Measurements from ENCODE around the gene NRXN2.

The NRXN2 gene

DNA sequence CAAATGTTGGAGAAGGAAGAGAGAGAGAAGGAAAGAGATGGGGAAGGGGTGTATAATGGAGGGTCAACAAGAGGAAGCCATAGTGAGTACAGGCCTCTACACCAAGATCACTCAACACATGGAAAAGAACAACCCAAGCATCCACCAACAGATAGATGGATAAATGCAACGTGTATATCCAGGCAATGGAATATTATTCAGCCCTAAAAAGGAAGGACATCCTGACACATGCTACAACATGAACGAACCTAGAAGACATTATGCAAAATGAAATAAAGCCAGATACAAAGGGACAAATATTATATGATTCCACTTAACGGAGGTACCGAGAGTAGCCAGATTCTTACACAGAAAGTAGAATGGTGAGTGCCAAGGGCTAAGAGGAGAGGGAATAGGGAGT lies 59.3 kb downstream of the NRXN2 start:
- no peak for DNase-seq (ENCODE audit: low spot score)

DNA sequence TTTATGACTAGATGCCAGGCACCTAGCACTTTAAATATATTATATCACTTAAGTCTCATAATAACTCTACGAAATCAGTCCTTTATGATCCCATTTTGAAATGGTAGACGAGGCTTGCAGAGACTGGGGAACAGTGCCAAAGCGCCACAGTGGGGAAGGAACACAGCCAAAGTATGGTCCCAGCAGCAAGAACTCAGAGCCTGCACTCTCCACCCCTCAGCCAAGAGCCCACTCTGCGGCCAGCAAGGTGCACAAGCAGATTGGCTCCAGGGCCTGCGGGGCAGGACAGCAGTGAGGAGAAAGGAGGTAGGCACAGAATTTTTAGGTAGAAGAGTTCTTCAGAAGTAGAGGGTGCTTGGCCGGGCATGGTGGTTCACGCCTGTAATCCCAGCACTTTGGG lies 61.4 kb downstream of the NRXN2 start:
- TF ChIP-seq, protein P1, sequence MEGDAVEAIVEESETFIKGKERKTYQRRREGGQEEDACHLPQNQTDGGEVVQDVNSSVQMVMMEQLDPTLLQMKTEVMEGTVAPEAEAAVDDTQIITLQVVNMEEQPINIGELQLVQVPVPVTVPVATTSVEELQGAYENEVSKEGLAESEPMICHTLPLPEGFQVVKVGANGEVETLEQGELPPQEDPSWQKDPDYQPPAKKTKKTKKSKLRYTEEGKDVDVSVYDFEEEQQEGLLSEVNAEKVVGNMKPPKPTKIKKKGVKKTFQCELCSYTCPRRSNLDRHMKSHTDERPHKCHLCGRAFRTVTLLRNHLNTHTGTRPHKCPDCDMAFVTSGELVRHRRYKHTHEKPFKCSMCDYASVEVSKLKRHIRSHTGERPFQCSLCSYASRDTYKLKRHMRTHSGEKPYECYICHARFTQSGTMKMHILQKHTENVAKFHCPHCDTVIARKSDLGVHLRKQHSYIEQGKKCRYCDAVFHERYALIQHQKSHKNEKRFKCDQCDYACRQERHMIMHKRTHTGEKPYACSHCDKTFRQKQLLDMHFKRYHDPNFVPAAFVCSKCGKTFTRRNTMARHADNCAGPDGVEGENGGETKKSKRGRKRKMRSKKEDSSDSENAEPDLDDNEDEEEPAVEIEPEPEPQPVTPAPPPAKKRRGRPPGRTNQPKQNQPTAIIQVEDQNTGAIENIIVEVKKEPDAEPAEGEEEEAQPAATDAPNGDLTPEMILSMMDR (IDR thresholded peaks at IDR 0.05; ENCODE audit: extremely low read depth, missing control alignments): no peak
- DNase-seq (ENCODE audit: low spot score): no peak

More for the DNA sequence above, 59.3 kb downstream of the NRXN2 start:
- TF ChIP-seq, protein P1 (IDR thresholded peaks at IDR 0.05; ENCODE audit: extremely low read depth, missing control alignments): no peak

- TF ChIP-seq, protein P1 (IDR thresholded peaks at IDR 0.05; ENCODE audit: extremely low read depth, missing control alignments): no peak
- DNase-seq (ENCODE audit: low spot score): no peak
Observed at GRCh38 chr11:64661146-64661545, 61.9 kb downstream of the NRXN2 start.

DNA sequence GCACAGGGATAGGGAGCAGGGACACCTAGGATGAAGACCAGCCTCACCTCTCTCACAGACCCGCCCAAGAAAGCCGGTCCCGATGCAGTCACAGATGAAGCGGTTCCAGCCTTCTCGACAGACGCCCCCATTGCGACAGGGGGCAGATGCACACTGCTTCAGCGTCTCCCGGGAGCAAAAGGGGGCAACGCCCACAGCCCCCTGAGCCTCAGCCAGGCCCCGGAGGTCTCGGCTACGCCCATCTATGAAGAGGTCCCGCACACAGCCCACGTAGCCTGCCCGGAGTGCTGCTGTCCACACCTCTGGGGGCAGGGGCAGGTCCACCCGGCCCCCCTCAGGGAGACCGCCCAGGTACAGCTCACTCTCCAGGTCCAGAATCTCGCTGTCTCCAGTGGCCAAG lies 62.3 kb downstream of the NRXN2 start:
- no peak for DNase-seq (ENCODE audit: low spot score)
- TF ChIP-seq, protein P1 (IDR thresholded peaks at IDR 0.05; ENCODE audit: extremely low read depth, missing control alignments): no peak

- TF ChIP-seq, protein P1 (IDR thresholded peaks at IDR 0.05; ENCODE audit: extremely low read depth, missing control alignments): no peak
Observed at GRCh38 chr11:64660205-64660604, 62.8 kb downstream of the NRXN2 start.

GRCh38 chr11:64659417-64660144 lies 63.4 kb downstream of the NRXN2 start:
- TF ChIP-seq, protein P1 (IDR thresholded peaks at IDR 0.05; ENCODE audit: extremely low read depth, missing control alignments): no peak
- no peak for DNase-seq (ENCODE audit: low spot score)

More at GRCh38 chr11:64660205-64660604, 62.8 kb downstream of the NRXN2 start:
- no peak for DNase-seq (ENCODE audit: low spot score)

GRCh38 chr11:64658265-64658664 lies 64.7 kb downstream of the NRXN2 start:
- DNase-seq (ENCODE audit: low spot score): no peak

More at GRCh38 chr11:64658265-64658664, 64.7 kb downstream of the NRXN2 start:
- TF ChIP-seq, protein P1 (IDR thresholded peaks at IDR 0.05; ENCODE audit: extremely low read depth, missing control alignments): no peak
